HG03039 (cell line): ENCODE results near the gene OAS2.

Experiments used
- ATAC-seq: cut with Tn5 transposase; IDR thresholded peaks from one replicate; pipeline ENCODE4 v1.9.1; 2021; ENCODE audit warnings: mild to moderate bottlenecking, moderate library complexity; ENCODE audit not compliant: unreplicated experiment

OAS2 gene

GRCh38 chr12:113014565-113014964 lies 36.2 kb downstream of the OAS2 start:
- ATAC-seq = no peak

DNA sequence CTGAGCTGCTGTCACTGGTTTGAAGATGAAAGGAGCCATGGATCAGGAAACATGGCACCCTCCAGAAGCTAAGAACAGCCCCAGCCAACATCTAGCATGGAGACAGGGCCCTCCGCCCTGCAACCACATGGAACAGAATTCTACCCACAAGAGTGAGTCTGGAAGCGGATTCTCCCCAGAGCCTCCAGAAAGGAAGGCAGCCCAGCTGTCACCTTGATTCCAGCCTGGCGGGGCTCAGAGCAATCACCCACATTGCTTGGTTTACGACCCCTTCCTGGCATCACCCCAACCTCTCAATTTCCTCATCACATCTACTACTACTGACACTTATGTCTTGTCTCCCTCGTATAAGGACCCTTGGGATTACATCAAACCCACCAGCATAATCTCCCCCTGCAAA lies 38.5 kb downstream of the OAS2 start:
- no peak for ATAC-seq

DNA sequence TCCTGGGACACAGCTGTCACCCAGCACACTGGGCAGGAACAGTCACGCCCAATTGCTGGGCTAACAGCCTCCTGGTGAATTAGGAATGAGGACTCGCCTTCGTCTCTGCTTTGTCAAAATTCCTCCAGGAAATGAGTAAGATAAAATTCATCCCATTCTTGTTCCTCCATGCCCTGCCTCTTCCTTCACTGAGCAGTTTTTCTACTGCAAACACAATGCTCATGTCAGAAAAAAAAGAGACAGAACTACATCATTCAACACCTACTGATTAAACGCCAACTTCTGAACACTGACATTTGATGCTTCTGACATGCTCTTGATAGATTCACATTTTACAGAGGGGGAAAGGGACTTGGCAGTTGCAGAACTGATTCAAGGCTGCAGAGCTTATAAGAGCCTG lies 40.7 kb downstream of the OAS2 start:
- ATAC-seq = no peak

- ATAC-seq = no peak
Measured at GRCh38 chr12:113021500-113021899, 43.2 kb downstream of the OAS2 start.

DNA sequence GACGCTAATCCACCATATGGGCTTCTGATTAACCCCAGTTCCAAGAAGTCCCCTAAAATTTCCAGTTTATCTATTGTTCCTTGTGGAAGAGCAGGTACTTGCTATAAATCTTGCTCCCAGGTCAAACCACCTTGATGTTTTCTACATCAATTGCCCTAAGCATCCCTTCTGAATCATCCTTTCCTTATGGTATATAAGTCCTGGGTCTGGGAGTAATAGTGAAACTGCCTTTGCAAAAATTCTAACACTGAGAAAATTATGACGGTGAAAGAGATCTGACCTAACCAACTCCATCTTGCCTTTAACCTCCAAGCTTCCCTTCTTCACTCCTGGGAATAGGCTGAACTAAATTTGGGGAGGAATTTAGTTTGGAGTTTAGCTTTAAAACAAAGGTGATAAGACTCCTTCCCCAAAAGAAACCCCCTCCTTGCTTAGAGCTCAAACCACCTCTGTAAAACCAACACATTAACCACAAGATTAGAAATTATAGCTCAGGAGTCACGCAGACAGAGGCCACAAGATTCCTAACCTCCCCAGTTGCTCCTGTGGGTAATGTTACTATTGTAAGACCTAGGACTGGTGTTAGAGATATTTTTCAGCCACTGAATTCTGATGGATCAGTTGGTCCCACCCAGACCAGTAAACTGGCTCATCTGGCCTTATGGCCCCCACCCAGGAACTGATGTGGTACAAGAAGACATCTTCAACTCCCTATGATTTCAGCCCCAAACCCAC lies 44.4 kb downstream of the OAS2 start:
- no peak for ATAC-seq

- ATAC-seq = no peak
Measured at GRCh38 chr12:113027726-113028125, 49.4 kb downstream of the OAS2 start.

- no peak for ATAC-seq
Measured at GRCh38 chr12:113030875-113031525, 52.7 kb downstream of the OAS2 start.

DNA sequence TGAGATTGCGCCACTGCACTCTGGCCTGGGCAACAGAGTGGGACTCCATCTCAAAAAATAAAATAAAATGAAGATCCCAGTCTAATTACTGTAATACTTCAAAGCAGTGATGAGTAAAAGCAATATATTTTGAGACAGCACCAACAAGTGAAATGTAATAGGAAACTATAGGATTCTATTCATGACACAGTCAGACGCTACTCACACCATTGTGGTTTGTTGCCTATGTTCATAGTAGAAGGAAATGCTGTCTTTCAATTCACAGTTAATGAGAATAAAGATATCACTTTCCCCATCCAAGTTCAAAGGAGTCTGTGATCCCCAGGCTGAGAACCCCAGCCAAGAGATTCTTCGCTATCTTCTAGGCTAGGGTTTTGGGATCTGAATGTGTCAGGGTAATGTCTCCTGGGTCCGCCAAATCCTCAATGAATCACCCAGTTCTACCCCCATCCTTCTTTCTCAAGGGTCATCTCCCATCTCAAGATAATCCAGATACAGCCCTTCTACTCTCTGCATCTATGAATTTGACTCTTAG lies 61.7 kb downstream of the OAS2 start:
- no peak for ATAC-seq

DNA sequence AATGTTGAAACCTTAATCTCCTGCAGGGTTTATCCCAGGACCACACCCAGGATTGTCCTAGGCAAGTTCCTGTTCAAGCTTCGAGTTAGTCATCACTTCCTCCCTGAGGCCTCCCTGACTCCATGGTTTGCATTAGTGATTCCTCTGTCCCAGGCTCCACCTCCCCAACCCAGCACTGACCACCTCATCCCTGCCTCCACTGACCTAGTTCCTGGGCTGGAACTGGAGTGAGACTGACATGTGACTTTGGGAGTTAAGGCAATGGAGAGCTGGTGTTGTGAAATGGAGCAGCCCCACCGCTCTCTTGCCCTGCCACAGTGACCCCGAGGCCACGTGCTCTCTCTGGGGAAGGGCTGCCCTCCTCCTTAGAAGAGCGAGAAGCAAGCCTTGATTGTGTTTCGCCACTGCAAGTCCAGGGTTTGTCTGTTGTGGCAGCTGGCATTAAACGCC lies 62.4 kb downstream of the OAS2 start:
- no peak for ATAC-seq

DNA sequence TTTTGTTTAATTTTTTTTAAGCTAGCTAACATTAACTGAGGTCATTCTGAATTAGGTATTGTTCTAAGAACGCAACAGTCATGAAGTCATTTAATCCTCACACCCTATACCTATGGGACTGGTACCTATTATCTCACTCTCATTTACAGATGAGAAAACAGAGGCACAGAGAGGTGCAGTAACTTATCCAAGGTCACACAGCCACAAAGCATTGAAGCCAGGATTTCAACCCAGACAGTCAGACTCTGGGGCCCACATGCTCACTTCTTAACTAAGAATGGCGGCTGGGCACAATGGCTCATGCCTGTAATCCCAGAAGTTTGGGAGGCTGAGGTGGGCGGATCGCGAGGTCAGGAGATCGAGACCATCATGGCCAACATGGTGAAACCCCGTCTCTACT lies 63.2 kb downstream of the OAS2 start:
- ATAC-seq = no peak

- no peak for ATAC-seq
Measured at GRCh38 chr12:113043240-113043639, 64.9 kb downstream of the OAS2 start.

GRCh38 chr12:113044516-113044915 lies 66.2 kb downstream of the OAS2 start:
- ATAC-seq = no peak

- ATAC-seq = no peak
Measured at GRCh38 chr12:113048716-113049127, 70.4 kb downstream of the OAS2 start.

- no peak for ATAC-seq
Measured at GRCh38 chr12:113049976-113050742, 71.8 kb downstream of the OAS2 start.

GRCh38 chr12:113050795-113051194 lies 72.5 kb downstream of the OAS2 start:
- no peak for ATAC-seq

GRCh38 chr12:113051759-113052158 lies 73.4 kb downstream of the OAS2 start:
- no peak for ATAC-seq

DNA sequence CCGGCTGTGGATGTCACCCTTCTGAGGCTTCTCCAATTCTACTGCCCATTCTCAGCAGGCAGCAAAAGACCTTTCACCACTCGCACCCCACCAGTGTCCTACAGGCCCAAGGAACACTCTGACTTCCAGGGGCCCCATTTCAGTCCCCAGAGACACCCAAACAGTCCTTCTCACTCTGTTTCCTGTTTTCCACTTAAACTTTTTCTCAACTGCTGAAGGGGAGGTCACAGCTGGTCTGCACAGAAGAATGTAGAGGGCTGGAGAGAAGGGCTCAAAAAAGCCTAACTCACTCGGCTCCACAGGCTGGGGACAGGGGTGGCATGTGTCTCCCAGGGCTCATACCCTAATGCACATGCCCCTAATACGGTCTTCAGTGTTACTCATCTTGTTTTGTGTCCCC lies 74.0 kb downstream of the OAS2 start:
- no peak for ATAC-seq

DNA sequence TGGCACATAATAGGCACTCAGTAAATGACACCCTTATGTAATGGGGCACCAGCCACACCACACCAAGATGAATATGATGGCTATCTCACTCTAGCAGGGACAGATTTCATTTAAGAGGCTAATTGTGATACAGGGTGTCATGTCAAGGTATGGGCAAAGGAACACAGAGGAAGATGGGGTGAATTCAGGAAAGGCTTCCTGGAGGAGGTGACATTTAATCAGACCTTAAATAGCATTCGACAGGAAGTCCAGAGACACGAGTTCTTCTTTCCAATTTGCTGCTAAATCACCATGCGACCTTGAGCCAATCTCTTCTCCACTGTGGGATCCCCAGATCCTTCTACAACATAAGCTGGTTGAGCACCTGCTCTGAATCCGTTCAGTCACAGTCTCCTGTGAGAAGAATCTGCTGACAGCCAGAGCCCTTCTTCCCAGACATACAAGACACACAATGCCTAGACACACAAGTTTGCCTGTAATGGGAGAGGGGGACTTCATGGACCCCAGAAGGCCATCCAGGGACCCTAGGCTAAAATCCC lies 76.7 kb downstream of the OAS2 start:
- no peak for ATAC-seq

- no peak for ATAC-seq
Measured at GRCh38 chr12:113055594-113056380, 77.5 kb downstream of the OAS2 start.

DNA sequence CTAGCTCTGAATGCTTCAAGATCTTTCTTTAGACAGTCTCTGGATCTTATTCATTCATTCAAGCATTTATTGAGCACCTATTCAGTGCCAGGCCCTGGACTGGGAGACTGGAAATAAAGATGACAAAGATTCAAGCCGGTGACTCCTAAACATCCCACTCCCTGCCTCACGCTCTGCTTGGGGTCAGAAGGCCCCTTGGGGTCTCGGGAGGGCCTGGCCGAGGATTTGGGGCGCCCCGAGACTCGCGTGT lies 78.0 kb downstream of the OAS2 start:
- ATAC-seq = no peak
